ENCODE results near the gene PTDSS2. TPM values are rescaled to one million over a fixed set of nuclear protein-coding genes. Genes with fewer than 3 reads are reported as not detected.
"Not testable (repeated sequence)": the region's sequence is repeated elsewhere in the genome, so short reads cannot be mapped to it uniquely, and the experiment has no call there.

Gene PTDSS2
- total RNA-seq, 1 donor from 2014 or later, result 32.9 TPM

DNA sequence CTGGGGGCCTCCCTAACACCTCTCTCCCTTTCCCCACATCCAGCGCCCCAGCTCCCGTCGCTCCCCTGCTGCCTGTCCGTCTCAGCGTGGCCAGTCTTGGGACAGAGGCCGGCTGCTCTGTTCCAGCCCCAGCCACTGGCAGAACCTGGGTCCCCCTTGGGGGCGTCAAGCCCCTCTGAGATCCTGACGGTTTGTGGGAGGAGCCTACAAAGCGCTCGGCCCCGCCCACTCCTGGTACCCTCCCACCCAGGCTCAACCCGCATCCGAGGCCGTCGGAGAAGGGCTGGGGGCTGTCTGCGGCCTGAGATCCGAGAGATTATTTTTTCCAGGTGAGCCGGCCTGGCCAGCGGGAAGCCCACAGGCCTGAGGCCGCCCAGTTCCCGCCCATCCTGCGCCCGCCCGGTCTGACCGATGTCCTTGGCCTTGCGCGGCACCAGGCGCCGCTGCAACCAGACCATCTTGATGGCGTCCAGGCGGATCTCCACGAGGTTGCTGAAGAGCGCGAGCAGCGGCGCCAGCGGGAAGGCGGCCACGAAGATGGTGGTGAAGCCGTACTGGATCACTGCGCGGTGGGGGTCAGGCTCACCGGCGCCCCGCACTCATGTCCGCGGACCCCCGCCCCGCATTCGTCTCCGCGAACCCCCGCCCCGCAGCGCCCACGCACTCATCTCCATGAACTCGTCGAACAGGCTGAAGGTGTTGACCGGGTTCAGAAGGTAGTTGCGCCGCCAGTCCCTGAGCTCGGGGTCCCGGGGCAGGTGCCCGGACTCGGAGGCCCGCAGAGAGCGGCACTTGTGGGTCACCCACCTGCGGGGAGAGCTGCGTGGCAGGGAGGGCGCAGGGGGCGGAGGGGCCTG is 29.8 kb upstream of the PTDSS2 start:
- ATAC-seq (no peak), DNase-seq (peak; percentile 48)
- Histone ChIP-seq H3K27ac (no peak overlapping the region), H3K4me3 (no peak overlapping the region), H3K4me1 (peaks cover 21% of the 10 kb centered on the region), H3K27me3 (ENCODE audit: low read depth) (no peaks in the 10 kb centered on the region), H3K9me3 (no peaks in the 10 kb centered on the region), H3K36me3 (no peaks in the 10 kb centered on the region)
- intact Hi-C loops (cut with DNase I), result no loop called here
- no peak for TF ChIP-seq CTCF (IDR thresholded peaks at IDR 0.05)

- H3K36me3 ChIP-seq, result no peaks in the 10 kb centered on the region
- DNase-seq (peak; percentile 47), ATAC-seq (no peak)
- H3K27me3 ChIP-seq (ENCODE audit: low read depth), result no peaks in the 10 kb centered on the region
- H3K27ac ChIP-seq, result no peak overlapping the region
- intact Hi-C loops (cut with DNase I), result no loop called here
- no peaks in the 10 kb centered on the region for H3K9me3 ChIP-seq
- peaks cover 15% of the 10 kb centered on the region for H3K4me1 ChIP-seq
- TF ChIP-seq CTCF (IDR thresholded peaks at IDR 0.05), result no peak
- no peak overlapping the region for H3K4me3 ChIP-seq
Measured at GRCh38 chr11:420911-421321, 29.2 kb upstream of the PTDSS2 start.

GRCh38 chr11:422249-422656 is 27.8 kb upstream of the PTDSS2 start:
- DNase-seq, result no peak
- H3K4me3 ChIP-seq, result no peak overlapping the region
- H3K4me1 ChIP-seq, result peaks cover 7% of the 10 kb centered on the region
- no peaks in the 10 kb centered on the region for H3K27me3 ChIP-seq (ENCODE audit: low read depth)
- H3K9me3 ChIP-seq, result no peaks in the 10 kb centered on the region
- H3K36me3 ChIP-seq, result no peaks in the 10 kb centered on the region
- ATAC-seq, result no peak
- intact Hi-C loops (cut with DNase I), result no loop called here
- H3K27ac ChIP-seq, result no peak overlapping the region
- TF ChIP-seq CTCF (IDR thresholded peaks at IDR 0.05), result no peak

DNA sequence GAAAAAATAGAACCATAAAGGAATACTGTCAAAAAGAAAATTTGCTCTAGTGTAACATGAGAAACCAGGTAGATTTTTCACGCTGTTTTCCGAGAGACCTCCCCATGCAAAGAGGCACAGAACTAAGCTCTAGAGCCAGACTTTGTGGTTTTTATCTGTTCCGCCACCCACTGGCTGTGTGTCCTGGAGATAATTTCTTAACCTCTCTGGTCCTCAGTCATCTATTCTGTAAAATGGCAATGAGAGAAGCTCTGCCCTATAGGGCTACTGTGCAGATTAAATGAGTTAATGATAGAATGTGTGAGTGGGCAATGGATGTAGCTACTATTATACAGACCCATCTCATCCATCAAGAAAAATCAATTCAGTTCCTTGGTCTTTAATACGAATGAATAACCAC is 25.8 kb upstream of the PTDSS2 start:
- ATAC-seq, result no peak
- DNase-seq, result no peak
- intact Hi-C loops (cut with DNase I), result no loop called here
- no peak for TF ChIP-seq CTCF (IDR thresholded peaks at IDR 0.05)
- H3K4me1 ChIP-seq, result no peaks in the 10 kb centered on the region
- H3K27me3 ChIP-seq (ENCODE audit: low read depth), result no peaks in the 10 kb centered on the region
- H3K36me3 ChIP-seq, result no peaks in the 10 kb centered on the region
- no peaks in the 10 kb centered on the region for H3K9me3 ChIP-seq
- H3K4me3 ChIP-seq, result no peak overlapping the region
- no peak overlapping the region for H3K27ac ChIP-seq

DNA sequence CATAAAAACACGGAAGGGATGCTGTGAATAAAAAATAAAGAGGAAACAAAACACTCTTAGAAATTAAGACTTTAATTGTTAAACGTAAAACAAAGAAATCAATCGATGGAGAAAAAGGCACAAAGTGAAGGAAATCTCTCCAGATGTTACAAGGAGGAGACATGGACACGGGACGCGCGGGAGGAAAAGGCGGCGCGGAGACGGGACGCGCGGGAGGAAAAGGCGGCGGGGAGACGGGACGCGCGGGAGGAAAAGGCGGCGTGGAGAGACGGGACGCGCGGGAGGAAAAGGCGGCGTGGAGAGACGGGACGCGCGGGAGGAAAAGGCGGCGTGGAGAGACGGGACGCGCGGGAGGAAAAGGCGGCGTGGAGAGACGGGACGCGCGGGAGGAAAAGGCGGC is 25.3 kb upstream of the PTDSS2 start:
- H3K27me3 ChIP-seq (ENCODE audit: low read depth); H3K4me1 ChIP-seq; intact Hi-C loops (cut with DNase I); H3K9me3 ChIP-seq; H3K4me3 ChIP-seq; H3K36me3 ChIP-seq; DNase-seq; H3K27ac ChIP-seq; ATAC-seq: not testable (repeated sequence)

DNA sequence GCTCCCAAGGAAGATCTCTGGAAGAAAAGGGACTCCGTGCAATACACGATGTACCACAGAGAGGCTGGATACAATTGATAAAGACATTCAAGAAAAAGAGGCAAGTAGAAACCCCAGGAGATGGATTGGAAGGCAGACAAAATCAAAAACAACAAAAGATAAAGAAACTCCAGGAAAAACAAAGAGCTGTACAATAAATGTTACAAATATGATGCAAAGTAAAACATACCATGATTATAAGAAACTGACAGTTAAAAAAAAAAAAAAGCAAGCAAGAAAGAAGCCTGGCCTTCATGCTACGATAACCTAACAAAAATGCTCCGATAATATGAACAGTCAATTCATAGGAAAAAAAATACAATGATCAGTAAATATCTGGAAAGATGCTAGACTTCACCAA is 24.8 kb upstream of the PTDSS2 start:
- H3K4me1 ChIP-seq, result no peaks in the 10 kb centered on the region
- H3K36me3 ChIP-seq, result no peaks in the 10 kb centered on the region
- H3K27me3 ChIP-seq (ENCODE audit: low read depth), result no peaks in the 10 kb centered on the region
- H3K9me3 ChIP-seq, result no peaks in the 10 kb centered on the region
- H3K27ac ChIP-seq, result no peak overlapping the region
- ATAC-seq, result no peak
- no peak overlapping the region for H3K4me3 ChIP-seq
- TF ChIP-seq CTCF (IDR thresholded peaks at IDR 0.05), result no peak
- intact Hi-C loops (cut with DNase I), result no loop called here
- DNase-seq, result no peak

Data from lower lobe of right lung (tissue), 2 donors.